GM21381 (cell line): Measurements from ENCODE around the gene TMEM51.
A peak's percentile ranks its signal among the peaks of the same experiment; 100 is the strongest.
"Not testable (repeated sequence)": the region's sequence is repeated elsewhere in the genome, so short reads cannot be mapped to it uniquely, and the experiment has no call there.

Experiments
- ATAC-seq: cut with Tn5 transposase; IDR thresholded peaks from one replicate; pipeline ENCODE4 v1.9.1; 2021; ENCODE audit warnings: mild to moderate bottlenecking, moderate library complexity; ENCODE audit not compliant: unreplicated experiment

The TMEM51 gene

DNA sequence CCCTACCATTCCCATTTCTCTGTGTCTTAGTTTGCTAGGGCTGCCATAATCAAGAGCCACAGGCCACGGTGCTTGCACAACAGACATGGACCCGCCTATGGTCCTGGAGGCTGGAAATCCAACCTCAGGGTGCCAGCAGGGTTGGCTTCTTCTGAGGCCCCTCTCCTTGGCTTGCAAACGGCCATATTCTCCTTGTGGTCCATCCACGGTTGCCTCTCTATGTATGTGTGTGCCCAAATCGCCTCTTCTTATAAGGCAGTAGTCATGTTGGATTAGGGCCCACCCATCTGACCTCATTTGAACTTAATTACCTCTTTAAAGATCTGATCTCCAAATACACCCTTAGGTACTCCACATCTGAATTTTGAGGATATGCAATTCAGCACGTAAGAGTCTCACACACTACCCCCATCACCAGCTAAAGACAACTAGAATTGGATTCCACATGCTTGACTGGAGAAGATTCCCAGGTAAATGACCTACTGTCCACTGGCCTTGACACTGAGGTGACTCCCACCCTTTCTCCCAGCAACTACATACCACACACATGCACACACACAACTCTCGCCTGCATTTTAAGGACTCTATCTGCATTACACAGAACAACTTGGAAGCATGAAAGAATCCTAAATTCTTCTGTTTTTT, 28.3 kb upstream of the TMEM51 start:
- no peak for ATAC-seq

DNA sequence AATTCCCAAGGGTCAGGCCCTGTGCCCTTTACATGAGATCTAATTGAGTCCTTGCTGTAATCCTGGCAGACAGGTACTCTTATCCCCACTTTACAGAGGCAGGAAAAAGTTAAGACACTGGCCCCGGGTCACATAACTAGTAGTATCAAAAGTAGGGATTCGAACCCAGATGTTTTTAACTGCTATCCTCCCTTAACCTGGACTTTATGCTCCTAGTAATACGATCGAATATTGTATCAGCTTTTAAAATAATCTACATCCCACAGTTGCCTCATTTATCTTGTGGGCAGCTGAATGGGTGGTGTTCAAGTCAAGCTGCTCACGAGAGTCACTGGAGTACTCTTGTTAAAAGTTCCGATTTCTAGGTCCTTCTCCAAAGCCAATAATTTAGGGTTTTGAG, 25.5 kb upstream of the TMEM51 start:
- ATAC-seq = no peak

DNA sequence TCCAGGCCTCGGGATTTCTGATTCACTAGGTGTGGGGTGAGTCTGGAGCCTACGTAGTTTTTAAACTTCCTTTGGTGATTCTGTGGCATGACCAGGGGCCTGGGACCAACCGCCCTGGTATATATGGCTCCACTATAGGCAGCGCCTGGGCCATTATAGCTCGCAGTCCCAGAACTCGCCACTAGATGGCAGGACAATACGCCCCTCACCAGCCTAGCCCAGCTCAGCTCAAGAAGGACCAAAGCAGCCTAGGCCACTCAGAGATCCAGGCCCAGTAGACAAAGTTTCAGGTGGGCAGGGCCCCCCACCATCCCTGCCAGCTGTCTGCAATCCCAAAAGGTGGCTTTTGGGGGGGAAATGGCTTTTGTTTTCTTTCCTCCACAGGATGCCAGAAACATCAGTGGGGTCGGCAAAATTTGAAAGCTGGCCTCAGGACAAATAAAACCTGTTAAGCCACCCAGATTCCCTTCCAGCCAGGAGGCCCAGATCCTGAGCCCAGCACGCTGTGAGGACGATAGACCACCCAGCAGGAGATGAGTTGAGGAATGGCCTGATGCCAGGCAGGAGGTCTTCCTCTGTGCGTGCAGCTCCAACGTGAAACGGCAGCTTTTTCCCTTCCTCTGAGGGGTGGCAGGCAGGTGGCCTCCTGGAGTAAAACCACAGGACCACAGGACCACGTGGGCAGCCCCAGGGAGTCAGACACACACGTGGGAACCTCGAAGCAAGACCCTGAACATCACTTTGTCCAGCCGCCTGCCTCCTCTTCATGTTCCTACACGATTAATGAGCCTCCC, 24.8 kb upstream of the TMEM51 start:
- peak; percentile 75 for ATAC-seq

DNA sequence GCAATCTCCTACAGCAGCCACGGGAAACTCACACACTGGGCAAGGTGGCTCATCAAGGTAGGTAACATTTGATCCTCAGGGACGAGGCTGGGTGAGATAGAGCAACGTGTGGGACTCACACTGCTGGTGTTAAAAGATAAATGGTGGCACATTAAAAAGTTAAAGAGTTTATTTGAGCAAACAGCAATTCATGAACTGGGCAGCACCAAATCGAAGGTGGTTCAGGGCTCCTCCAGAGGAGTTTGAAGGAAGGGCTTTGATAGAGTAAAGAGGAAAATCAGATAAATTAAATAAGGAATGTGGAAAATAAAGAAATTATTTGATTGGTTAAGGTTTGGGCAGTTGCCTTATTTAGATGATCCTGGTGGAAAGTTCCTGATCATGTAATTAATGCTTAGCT, 23.6 kb upstream of the TMEM51 start:
- no peak for ATAC-seq

DNA sequence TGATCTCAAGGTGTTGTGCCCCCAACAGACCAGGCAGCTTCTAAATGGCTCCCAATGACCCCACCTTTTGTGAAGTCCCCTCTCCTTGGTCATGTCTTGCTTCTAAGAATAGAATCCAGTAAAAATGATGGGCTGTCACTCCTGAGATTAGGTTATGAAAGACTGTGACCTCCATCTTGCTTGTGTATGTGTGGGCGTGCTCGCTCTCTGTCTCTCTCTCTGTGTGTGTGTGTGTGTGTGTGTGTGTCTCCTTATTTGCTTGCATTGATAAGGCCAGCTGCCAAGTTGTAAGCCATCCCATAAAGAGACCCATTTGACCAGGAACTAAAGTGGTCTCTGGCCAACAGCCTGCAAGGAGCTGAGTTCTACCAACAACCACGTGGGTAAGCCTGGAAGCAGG, 22.9 kb upstream of the TMEM51 start:
- ATAC-seq = no peak

DNA sequence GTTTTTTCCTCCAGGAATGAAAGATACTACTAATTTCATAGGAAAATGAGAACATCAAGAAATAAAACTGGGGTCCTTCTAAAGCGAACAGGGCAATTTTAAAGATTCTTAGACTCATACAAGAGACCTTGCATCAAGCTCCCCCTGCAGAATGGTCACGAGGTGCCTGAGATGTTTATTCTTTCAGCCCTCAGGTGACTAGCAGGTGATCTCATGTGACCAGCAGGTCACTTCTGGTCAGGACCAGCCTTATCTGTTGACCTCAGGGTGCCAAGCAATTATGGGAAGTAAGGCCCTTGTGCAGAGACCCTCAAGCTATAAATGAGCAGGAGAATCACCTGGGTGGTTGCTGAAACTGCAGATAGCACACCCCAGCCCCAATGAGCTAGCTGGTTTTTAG, 20.6 kb upstream of the TMEM51 start:
- no peak for ATAC-seq

DNA sequence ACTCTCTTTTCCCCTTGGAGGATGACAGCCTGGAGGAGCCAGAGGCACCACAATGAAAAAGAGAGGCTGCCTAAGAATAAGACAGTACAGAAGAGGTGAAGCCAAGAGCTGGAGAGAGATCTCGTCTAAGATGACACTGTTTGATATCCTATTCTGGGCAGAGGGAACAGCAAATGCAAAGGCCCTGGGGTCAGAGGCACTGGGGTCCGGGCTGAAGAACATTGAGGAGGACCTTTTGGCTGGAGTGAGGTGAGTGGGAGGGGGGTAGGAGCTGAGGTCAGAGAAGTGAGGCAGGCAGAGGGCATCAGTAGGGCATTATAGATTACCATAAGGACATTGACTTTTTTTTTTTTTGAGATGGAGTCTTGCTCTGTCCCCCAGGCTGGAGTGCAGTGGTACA, 19.3 kb upstream of the TMEM51 start:
- ATAC-seq = no peak

DNA sequence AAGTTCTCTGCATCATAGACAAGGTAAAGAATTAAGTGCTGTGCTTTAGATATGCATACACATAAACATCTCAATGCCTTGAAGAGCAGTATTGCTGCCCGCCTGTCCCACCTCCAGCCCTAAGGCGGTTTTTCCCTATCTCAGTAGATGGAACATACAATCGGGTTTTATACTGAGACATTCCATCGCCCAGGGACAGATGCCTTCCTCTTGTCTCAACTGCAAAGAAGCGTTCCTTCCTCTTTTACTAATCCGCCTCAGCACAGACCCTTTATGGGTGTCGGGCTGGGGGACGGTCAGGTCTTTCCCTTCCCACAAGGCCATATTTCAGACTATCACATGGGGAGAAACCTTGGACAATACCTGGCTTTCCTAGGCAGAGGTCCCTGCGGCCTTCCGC, 17.9 kb upstream of the TMEM51 start:
- not testable (repeated sequence) for ATAC-seq

DNA sequence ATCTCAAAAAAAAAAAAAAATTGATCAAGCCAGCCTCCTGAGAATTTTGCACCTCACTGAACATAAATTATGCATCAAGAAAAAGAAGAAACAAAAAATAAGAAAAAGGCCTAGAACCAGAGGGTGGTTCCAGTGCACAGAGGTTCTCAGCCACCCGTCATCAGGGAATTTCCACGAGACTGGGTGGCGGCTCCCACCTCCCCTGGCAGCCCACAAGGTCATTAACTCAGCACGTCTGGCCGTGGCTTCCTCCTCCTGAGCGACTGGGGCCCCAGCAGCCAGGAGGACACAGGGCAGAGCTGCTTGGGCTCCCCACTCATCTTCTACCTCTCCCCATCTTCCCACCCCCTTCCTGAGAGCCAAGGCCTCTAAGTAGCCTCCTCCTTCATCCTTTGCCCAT, 15.7 kb upstream of the TMEM51 start:
- no peak for ATAC-seq

DNA sequence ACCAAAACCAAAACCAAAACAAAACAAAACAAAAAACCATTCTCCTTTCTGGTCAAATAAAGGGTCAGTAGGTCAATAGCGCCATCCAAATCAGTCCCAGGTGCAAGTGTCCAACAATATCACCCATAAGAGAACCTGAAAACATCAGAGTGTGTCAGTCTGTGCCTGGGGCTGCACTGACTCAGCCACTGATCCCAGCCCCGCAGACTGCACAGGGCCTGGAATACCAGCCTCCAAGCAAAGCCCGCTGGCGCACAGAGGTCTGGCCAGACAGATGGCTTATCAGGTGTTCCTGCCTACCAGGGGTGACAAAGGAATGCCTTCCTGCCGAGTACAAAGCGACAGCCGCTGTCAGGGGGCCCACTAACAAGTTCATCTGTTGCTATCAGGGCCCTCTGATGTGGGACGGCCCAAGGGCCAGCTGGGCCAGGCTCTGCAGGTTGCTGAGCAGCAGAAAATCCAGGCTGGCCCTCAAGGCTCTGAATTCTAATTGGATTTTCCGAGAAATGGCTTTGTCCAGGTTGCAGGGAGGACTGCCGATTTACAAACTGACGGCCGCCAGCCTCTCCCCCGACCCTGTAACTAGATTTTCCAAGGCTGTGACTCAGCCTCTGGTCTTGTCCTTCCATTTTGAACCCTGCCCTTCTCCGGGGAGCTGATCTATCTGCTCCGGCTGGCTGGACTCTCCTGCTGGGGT, 13.7 kb upstream of the TMEM51 start:
- ATAC-seq = no peak

DNA sequence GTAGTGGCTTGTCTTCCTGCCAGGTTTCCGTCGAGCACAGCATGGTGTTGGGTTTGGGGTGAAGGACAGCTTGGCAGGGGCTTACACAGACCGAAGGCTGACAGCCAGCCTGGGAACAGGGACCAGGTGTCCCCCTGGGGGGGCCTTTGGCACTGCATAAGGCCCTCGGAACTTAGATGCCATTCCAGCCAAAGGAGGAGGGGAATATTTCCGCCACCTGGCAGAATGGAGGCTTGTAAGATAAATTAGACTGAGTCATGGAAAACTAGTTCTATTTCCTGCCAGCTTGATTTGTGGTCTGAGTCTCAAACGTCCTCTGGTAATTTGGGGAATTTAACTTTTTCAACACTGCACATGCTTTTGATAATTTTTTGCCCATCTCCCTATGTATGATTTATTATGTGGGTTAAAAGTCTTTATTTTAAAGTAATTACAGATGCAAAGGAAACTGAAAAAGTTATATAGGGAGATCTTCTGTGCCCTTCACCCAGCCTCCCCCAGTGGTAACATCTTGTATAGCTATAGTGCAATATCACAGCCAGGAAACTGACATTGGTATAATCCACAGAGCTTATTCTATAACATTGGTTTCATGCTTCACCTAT, 11.5 kb upstream of the TMEM51 start:
- no peak for ATAC-seq

DNA sequence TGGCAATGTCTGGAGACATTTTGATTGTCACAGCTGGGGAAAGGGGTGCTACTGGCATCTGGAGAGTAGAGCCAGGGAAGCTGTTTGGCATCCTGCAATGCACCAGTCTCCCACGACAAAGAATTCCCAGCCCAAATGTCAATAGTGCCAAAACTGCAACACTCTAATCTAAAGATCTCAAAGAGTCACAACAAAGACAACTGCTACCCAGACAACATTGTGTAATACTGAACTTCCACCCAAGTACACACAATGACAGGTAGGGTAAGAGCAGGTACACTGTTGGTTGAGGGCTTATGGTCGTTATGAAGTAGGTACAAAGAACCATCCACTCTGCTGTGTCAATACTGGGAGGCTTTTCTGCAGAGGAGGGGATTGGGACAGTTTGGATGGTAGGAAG, 8.2 kb upstream of the TMEM51 start:
- no peak for ATAC-seq

DNA sequence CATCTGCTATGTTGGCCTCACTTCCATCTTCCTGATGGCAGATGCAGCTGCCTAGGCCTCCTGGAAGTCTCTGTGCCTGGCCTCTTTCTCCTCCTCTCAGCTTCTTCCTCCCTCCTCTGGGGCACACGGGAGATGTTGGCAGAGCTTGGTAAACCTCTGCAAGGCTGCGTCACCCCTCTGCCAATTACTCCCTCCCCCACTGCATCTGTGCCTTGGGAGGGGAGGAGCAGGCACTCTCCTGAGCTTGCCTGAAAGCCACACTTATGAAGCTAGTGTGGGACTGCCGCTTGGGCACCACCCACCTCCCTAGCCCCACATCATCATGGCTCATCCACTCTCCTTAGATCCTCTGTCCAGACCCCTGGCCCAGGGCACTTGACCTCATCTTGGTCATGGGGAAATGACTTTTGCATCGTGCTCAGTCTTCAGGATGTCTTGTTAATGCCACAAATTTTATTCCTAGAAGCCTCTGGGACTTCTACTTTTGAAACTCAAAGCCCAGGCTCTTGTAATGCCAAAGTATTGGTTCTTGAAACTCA, 7.3 kb upstream of the TMEM51 start:
- ATAC-seq = no peak

DNA sequence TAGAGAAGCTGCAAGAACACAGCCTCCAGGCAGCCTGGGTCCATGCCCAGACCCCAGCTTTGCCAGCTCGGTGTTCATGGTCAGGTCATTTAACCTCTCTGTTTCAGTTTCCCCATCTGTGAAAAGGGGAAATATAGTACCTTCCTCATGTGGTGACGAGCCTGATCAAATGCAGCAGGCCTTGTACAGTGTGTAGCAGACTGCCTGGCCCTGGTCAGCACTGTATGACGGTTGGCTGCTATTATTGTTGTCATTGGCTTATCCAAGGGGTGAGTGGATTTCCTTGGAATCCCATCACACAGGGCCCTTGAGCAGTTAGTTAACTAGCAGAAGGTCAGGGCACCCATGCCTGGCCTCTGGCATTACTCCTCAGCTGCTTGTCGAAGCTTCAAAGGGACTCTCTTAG, 6.6 kb upstream of the TMEM51 start:
- ATAC-seq = no peak

DNA sequence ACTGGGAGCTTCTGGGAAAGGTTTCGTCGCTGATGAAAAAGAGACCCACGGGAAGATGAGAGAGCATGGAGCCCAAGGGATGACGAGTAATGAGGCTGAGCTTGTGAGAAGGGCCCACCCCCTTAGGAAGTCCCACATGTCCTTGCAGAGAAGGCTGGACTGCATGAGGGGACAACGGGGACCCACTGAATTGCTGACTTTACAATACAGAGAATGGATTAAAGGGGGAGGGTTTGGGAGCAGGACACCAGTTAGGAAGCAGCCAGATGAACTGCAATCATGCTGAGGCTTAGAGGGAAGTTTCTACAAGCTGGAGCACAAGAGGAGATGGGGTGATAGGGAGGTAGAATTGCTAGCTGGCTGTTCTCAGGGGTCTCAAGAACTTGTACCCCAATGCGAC, 5.5 kb upstream of the TMEM51 start:
- no peak for ATAC-seq

DNA sequence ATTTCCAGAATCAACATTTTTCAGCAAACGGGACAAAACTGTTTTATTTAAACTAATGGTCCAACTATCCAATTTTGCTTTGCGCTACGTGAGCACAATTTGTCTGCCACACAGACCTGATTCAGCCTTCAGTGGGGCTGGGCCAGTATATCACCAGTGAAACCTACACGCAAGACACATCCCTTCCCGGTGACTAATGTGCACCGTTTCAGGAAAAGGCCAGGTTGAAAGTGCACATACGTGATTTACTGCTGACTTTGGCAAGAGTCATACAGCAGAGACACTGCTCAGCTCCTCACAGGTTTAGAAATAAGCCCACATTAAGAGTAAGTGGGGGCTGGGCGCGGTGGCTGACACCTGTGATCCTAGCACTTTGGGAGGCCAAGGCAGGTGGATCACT, 5.1 kb upstream of the TMEM51 start:
- ATAC-seq = no peak

DNA sequence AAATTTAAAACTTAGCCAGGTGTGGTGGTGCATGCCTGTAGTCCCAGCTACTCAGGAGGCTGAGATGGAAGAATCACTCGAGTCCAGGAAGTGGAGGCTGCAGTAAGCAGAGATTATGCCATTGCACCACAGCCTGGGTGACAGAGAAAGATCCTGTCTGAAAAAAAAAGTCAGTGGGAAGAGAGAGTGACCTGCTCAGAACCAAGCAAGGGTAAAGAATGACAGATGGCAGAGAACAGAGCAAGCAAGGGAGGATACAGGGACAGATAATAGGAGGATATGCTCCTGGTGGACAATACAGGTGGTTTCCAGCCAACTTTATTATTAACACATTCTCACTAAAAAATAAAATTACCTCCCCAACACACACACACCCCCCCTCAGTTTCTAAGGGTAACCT, 4.6 kb upstream of the TMEM51 start:
- no peak for ATAC-seq

DNA sequence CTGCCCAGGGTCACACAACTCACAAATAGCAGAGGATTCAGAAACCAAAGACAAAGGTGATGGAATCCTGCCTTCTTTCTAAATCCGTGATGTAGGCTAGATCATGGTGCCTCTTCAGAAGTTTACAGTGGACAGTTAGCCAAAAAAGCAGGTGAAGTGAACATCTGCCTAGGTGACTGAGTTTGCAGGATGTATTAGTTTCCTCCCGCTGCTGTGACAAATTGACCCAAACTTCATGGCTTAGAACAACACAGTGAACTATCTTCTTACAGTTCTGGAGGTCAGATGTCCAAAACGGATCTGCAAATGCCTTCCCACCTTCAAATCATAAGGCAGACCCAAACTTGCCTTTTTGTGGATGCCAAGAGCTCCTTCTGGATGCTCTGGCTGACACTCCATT, 3.2 kb upstream of the TMEM51 start:
- no peak for ATAC-seq

DNA sequence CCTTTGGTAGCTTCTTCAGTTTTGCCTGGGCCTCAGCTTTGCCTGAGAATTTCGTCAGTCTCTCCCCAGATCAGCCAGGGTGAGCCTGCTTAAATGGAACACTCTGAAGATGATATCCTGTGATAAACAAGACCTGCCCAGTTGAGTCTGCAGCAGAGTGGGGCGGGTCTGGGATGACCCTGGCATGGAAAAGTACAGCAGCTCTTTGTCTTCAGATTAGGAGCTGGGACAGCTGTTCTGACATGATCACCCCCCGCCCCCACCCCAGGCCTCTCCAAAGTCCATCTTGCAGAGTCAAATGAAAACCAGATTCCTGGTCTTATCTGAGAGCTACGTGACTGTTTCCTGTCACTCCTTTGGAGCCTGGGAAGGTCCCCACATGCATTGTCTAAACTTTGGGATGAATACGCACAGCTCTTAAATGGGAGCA, 2.2 kb upstream of the TMEM51 start:
- ATAC-seq = no peak

DNA sequence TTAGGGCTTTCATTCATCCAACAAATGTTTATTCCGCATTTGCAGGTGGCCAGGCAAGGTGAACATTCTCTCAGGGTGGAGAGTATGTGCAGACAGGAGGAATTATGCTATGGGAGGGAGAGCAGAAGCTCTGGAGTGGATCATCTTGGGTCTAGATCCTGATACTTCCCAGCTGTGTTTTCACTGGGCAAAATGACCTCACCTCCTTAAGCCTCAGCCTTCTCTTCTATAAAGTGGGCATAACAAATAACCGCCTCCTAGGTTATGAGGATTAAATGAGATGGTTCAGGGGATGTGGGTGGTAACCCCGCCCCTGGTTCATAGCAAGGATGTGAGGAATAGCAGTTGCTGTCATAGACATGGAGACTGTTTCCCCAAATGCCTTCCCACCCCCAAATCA, 1.7 kb upstream of the TMEM51 start:
- no peak for ATAC-seq
